HepG2 (cell line): ENCODE data around the gene BHLHE23. TPM values are rescaled to one million over a fixed set of nuclear protein-coding genes. Genes with fewer than 3 reads are reported as not detected.

Experiments
- ARHGAP35 ChIP-seq: sonication (generic); formaldehyde crosslinking; IDR thresholded peaks from 2 replicates; pipeline ENCODE4 v1.9.0; 2022; ENCODE audit warnings: mild to moderate bottlenecking, inconsistent platforms, moderate library complexity, missing genetic modification reagents, borderline replicate concordance
- ARID4A ChIP-seq: sonication (generic); formaldehyde crosslinking; IDR thresholded peaks from 2 replicates; pipeline ENCODE4 v1.5.0; 2020; ENCODE audit warnings: mild to moderate bottlenecking, missing genetic modification reagents, borderline replicate concordance
- CENPT ChIP-seq: sonication (generic); formaldehyde crosslinking; IDR thresholded peaks from 2 replicates; pipeline ENCODE4 v1.8.0; 2022; ENCODE audit warnings: low read depth, mild to moderate bottlenecking, moderate library complexity, missing genetic modification reagents
- FOXO1 ChIP-seq: sonication (generic); formaldehyde crosslinking; IDR thresholded peaks from 2 replicates; pipeline ENCODE4 v1.4.0; 2020; ENCODE audit warnings: missing genetic modification reagents
- GFI1 ChIP-seq: sonication (generic); formaldehyde crosslinking; IDR thresholded peaks from 2 replicates; pipeline ENCODE4 v1.5.0; 2020; ENCODE audit warnings: missing genetic modification reagents, mild to moderate bottlenecking, borderline replicate concordance
- HMG20B ChIP-seq: conservative IDR thresholded peaks from 2 replicates; pipeline ENCODE4 v1.6.1; 2016; ENCODE audit warnings: missing genetic modification reagents, missing compliant biosample characterization
- HMGXB4 ChIP-seq, 2 experiments: sonication (generic) in 1 of 2; formaldehyde crosslinking in 1 of 2; IDR thresholded peaks; 2 replicates each; pipeline versions ENCODE4 v1.4.0 to v1.6.1; 2018 to 2020; ENCODE audit warnings: missing genetic modification reagents in 2 of 2, borderline replicate concordance in 1 of 2, low read depth in 1 of 2, mild to moderate bottlenecking in 1 of 2, missing biosample characterization in 1 of 2
- JUN ChIP-seq: sonication (generic); formaldehyde crosslinking; IDR thresholded peaks from 2 replicates; pipeline ENCODE4 v1.4.0; 2020; ENCODE audit warnings: mild to moderate bottlenecking, missing genetic modification reagents
- KDM4B ChIP-seq: sonication (generic); formaldehyde crosslinking; IDR thresholded peaks from 2 replicates; pipeline ENCODE4 v1.4.0; 2020; ENCODE audit warnings: missing genetic modification reagents
- KLF6 ChIP-seq: IDR thresholded peaks from 2 replicates; pipeline ENCODE4 v1.8.0; 2016; ENCODE audit warnings: missing biosample characterization, missing genetic modification reagents
- MTERF4 ChIP-seq: sonication (generic); formaldehyde crosslinking; IDR thresholded peaks from 2 replicates; pipeline ENCODE4 v1.8.0; 2023; ENCODE audit warnings: mild to moderate bottlenecking, missing genetic modification reagents
- RAD51 ChIP-seq: fragments of 450-650 bp; IDR thresholded peaks from 2 replicates; pipeline ENCODE4 v1.6.1; 2016; ENCODE audit warnings: borderline replicate concordance
- TAF15 ChIP-seq: fragments of 200-400 bp; formaldehyde crosslinking; IDR thresholded peaks from one replicate; pipeline ENCODE4 v1.6.1; 2018; ENCODE audit warnings: mild to moderate bottlenecking, low read depth, low read length; ENCODE audit not compliant: poor library complexity, severe bottlenecking
- ZBTB46 ChIP-seq: sonication (generic); formaldehyde crosslinking; IDR thresholded peaks from 2 replicates; pipeline ENCODE4 v1.4.0; 2020; ENCODE audit warnings: mild to moderate bottlenecking, missing genetic modification reagents, borderline replicate concordance
- ZNF275 ChIP-seq: sonication (generic); formaldehyde crosslinking; IDR thresholded peaks from 2 replicates; pipeline ENCODE4 v1.8.0; 2022; ENCODE audit warnings: missing genetic modification reagents, mild to moderate bottlenecking, inconsistent platforms, borderline replicate concordance
- ZNF652 ChIP-seq: IDR thresholded peaks from 2 replicates; pipeline ENCODE4 v1.6.1; 2016; ENCODE audit warnings: low read depth, borderline replicate concordance
- ZNF713 ChIP-seq: sonication (generic); formaldehyde crosslinking; IDR thresholded peaks from 2 replicates; pipeline ENCODE4 v1.4.0; 2020; ENCODE audit warnings: mild to moderate bottlenecking, missing genetic modification reagents
- polyA plus RNA-seq, 8 experiments: library from polyadenylated mRNA; depleted of rRNA in 3 of 8; stranded (reverse) in 7 of 8; unstranded in 1 of 8; fragments of >200 nt; fragmentation: Illumina TruSeq in 4 of 8; extraction: Trizol in 4 of 8; gene quantifications; 2 replicates each; pipeline versions ENCODE4 v1.2.1 to v1.2.3, GENCODE V29; 2011 to 2016; ENCODE audit warnings: low read depth in 4 of 8, missing spikeins in 1 of 8, mixed read lengths in 1 of 8; ENCODE audit not compliant: insufficient read depth in 1 of 8
- total RNA-seq, 5 experiments: library from RNA; depleted of rRNA; stranded (reverse); fragments of >200 nt; fragmentation: Illumina TruSeq; extraction: Trizol; gene quantifications; 2 replicates each; pipeline ENCODE4 v1.2.3, GENCODE V29; 2016; ENCODE audit warnings: low read depth in 1 of 5

BHLHE23 gene
- total and polyA plus RNA-seq, 2 of the 13 experiments (the other 11 are each of a cell fraction or from before 2014, with no cell fraction given): not detected

GRCh38 chr20:62971950-62972844 is 34.6 kb downstream of the BHLHE23 start (continued):
- TF ChIP-seq ARID4A (peak; percentile 79), ARHGAP35 (peak; percentile 92; the same call in 1 of the 2 replicates), FOXO1 (CRISPR knock-in tag) (no peak), KDM4B (peak; percentile 76; the same call in 1 of the 2 replicates), ZNF652 (CRISPR knock-in tag) (no peak), HMGXB4 (CRISPR knock-in tag; IDR thresholded peaks at IDR 0.05; ENCODE audit: borderline replicate concordance in 1 of 2, low read depth in 1 of 2) (peak; percentile 94 to 96), TAF15 (peak; percentile 45), ZBTB46 (CRISPR knock-in tag) (no peak), MTERF4 (CRISPR knock-in tag) (peak; percentile 97), ZNF713 (CRISPR knock-in tag) (no peak), CENPT (CRISPR knock-in tag) (no peak; the same call in 1 of the 2 replicates), GFI1 (CRISPR knock-in tag) (no peak), KLF6 (CRISPR knock-in tag) (no peak; the same call in 1 of the 2 replicates), HMG20B (CRISPR knock-in tag) (no peak), RAD51 (no peak; the same call in 1 of the 2 replicates), ZNF275 (CRISPR knock-in tag) (0 out of 2 replicates have a peak, but pooled peaks have one; percentile 33), JUN (CRISPR knock-in tag) (no peak)
